Endodermal cell (in vitro differentiated cells): ENCODE data around the gene MIER1. TPM values are rescaled to one million over a fixed set of nuclear protein-coding genes. Genes with fewer than 3 reads are reported as not detected.

Experiments used
- DNase-seq: peaks from one replicate; pipeline ENCODE4 v3.0.0-alpha.2; 2017
- H3K27ac ChIP-seq: 2 replicates; pipeline ENCODE4 v1.5.1; 2013; ENCODE audit warnings: mild to moderate bottlenecking, low read depth, low read length, moderate library complexity
- H3K27me3 ChIP-seq: 2 replicates; pipeline ENCODE4 v1.6.1; 2013; ENCODE audit warnings: mild to moderate bottlenecking, low read length, moderate library complexity; ENCODE audit not compliant: insufficient read depth, control insufficient read depth, poor library complexity, severe bottlenecking
- H3K36me3 ChIP-seq: 2 replicates; pipeline ENCODE4 v1.7.0; 2013; ENCODE audit warnings: mild to moderate bottlenecking, low read length, moderate library complexity; ENCODE audit not compliant: control insufficient read depth, insufficient read depth
- H3K4me1 ChIP-seq: one replicate; pipeline ENCODE4 v1.7.0; 2013; ENCODE audit warnings: low read length; ENCODE audit not compliant: control insufficient read depth, insufficient read depth
- H3K4me3 ChIP-seq: 2 replicates; pipeline ENCODE4 v1.5.1; 2013; ENCODE audit warnings: mild to moderate bottlenecking, low read length, moderate library complexity
- H3K9ac ChIP-seq: 2 replicates; pipeline ENCODE4 v1.6.1; 2013; ENCODE audit warnings: mild to moderate bottlenecking, low read length, moderate library complexity; ENCODE audit not compliant: poor library complexity, severe bottlenecking; ENCODE audit errors: extremely low read depth
- H3K9me3 ChIP-seq: 2 replicates; pipeline ENCODE4 v1.6.1; 2013; ENCODE audit warnings: mild to moderate bottlenecking, low read length, moderate library complexity; ENCODE audit not compliant: control insufficient read depth
- H3K27ac Mint-ChIP-seq: 2 replicates; pipeline ENCODE4 v1.8.0; 2020; ENCODE audit warnings: mixed read lengths
- H3K27me3 Mint-ChIP-seq: 2 replicates; pipeline ENCODE4 v1.8.0; 2021; ENCODE audit warnings: mild to moderate bottlenecking, mixed read lengths; ENCODE audit not compliant: insufficient read depth
- H3K36me3 Mint-ChIP-seq: 2 replicates; pipeline ENCODE4 v1.8.0; 2020; ENCODE audit warnings: low read depth, mixed read lengths
- H3K4me1 Mint-ChIP-seq: 2 replicates; pipeline ENCODE4 v1.8.0; 2020; ENCODE audit warnings: mixed read lengths
- H3K4me3 Mint-ChIP-seq: 2 replicates; pipeline ENCODE4 v1.8.0; 2020; ENCODE audit warnings: mild to moderate bottlenecking, moderate library complexity, mixed read lengths
- H3K9me3 Mint-ChIP-seq: 2 replicates; pipeline ENCODE4 v1.8.0; 2020; ENCODE audit warnings: mild to moderate bottlenecking, mixed read lengths
- WGBS, 2 experiments: methylation state at CpG; one replicate each; pipeline versions ENCODE4 v1.1.5 to v1.1.7; 2013; ENCODE audit warnings: missing lambda C conversion rate in 2 of 2, mixed read lengths in 1 of 2; ENCODE audit not compliant: insufficient coverage in 1 of 2, insufficient read length in 1 of 2; 5-methylcytosine and 5-hydroxymethylcytosine counted together
- long read RNA-seq, 4 experiments: library from polyadenylated mRNA in 2 of 4; library from RNA in 1 of 4; library from capped mRNA in 1 of 4; stranded (forward) in 3 of 4; unstranded in 1 of 4; transcript quantifications; one replicate each; pipeline ENCODE4 v2.0.0, GENCODE V29; 2020 to 2021; ENCODE audit warnings: inconsistent platforms in 1 of 4
- polyA plus RNA-seq, 2 experiments: library from polyadenylated mRNA; stranded (reverse); fragments of 50-300 nt; gene quantifications; one replicate each; pipeline ENCODE4 v1.2.3, GENCODE V29; 2013
- total RNA-seq, 2 donors: library from RNA; stranded (reverse); fragmentation: NEBNext Ultra II Directional in 1 of 2; extraction: Animal tissue kit (Norgen Biotek cat#: 25700) in 1 of 2; gene quantifications; 2 replicates in 1 of 2; 3 replicates in 1 of 2; pipeline ENCODE4 v1.2.1, GENCODE V29; 2021
- TF ChIP-seq, protein P1 (sequence below): fragments of 200-600 bp; sonication (generic); conservative IDR thresholded peaks from 2 replicates; pipeline ENCODE4 v1.5.0; 2021; ENCODE audit warnings: antibody characterized with exemption, mild to moderate bottlenecking

The MIER1 gene
- total RNA-seq = 10 to 100 TPM; 29.1 to 35.4 TPM
- polyA plus RNA-seq (2013, experiment 1 of 2) = 22.0 TPM
- polyA plus RNA-seq (2013, experiment 2 of 2) = 22.8 TPM
- long read RNA-seq, experiment 1, partial matches to known transcripts = 3 of 7 reads
- long read RNA-seq, experiment 1, other reads (novel, unspliced or antisense) = 4 of 7 reads
- long read RNA-seq, experiment 2, full-length matches to known transcripts = 15 of 38 reads
- long read RNA-seq, experiment 2, partial matches to known transcripts = 7 of 38 reads
- long read RNA-seq, experiment 2, other reads (novel, unspliced or antisense) = 16 of 38 reads
- long read RNA-seq, experiment 3, full-length matches to known transcripts = 10 of 25 reads
- long read RNA-seq, experiment 3, partial matches to known transcripts = 4 of 25 reads
- long read RNA-seq, experiment 3, other reads (novel, unspliced or antisense) = 11 of 25 reads
- long read RNA-seq, experiment 4, partial matches to known transcripts = 6 of 19 reads
- long read RNA-seq, experiment 4, other reads (novel, unspliced or antisense) = 9 of 19 reads

DNA sequence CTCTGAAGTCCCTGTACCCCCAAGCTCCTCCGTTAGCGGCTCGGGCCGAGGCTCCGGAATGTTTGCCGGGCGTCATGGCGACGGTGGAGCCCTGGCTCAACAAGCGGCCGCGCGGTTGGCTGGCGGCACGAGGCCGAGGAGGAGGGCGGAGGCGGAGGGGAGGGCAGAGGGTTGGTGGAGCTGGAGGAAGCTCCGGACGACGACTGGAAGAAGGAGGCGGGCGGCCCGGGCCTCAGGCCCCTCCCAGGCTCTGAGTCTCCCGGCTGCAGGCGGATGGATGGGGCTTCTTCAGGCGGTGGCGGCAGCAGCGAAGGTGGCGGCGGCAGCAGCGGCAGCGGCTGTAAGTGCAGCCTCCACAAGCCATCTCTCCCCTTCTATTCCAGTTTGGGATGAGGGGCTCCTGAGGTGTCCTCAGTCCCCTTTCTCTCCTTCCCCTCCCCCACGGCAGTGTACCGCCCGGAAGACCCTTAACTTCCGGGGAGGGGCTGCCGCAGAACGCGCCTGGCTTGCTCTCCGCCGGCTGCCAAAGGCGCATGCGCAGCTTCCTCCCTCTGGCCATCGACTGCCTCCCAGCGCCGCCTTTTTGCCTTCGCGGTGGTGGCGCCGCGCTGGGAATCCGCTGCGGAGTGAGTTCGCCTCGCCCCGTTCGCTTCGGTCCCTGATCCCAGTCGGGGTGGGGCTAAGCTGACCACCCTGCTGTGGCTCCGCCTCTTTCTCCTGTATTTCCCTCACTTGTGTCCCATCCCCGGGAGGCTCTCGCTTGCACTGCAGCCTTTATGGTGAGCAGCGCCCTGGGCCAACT, at the start of gene MIER1, which contains the start of gene DNAI4:
MIER1 (plus strand) TSS at position 235 of the 802 bp plus-strand sequence; CDS start at position 274, 39 bp downstream.
DNAI4 (minus strand) TSS at position 101 of the 802 bp plus-strand sequence; CDS start at position 76, 25 bp downstream.
- no peaks in the 10 kb centered on the region for H3K27me3 ChIP-seq

DNA sequence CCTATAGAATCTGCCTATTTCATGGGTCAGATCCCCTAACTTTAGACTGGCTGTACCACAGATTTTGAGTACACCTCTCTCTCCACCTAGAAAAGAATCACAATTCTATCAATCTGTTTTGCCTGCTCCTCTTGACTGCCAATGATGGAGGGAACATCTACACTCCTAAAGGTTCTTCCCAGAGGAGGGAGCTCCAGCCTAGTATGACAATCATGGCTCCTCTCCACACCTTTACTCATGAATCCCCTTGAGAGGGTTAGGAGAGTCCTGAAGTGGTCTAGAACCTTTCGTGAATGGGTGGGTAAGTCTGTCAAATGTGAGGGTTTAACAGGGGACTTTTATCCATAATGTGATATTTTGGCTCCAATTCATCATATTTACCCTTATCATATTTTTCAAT, 48.1 kb upstream of the MIER1 start:
- H3K9me3 Mint-ChIP-seq = peaks cover 19% of the 10 kb centered on the region
- Histone ChIP-seq H3K9ac (no peak overlapping the region), H3K9me3 (peaks cover 9% of the 10 kb centered on the region), H3K4me1 (no peaks in the 10 kb centered on the region), H3K36me3 (no peaks in the 10 kb centered on the region), H3K27ac (no peak overlapping the region), H3K27me3 (no peaks in the 10 kb centered on the region), H3K4me3 (no peak overlapping the region)
- no peak overlapping the region for H3K4me3 Mint-ChIP-seq
- DNase-seq = no peak
- H3K36me3 Mint-ChIP-seq = no peaks in the 10 kb centered on the region
- no peaks in the 10 kb centered on the region for H3K27me3 Mint-ChIP-seq
- no peaks in the 10 kb centered on the region for H3K4me1 Mint-ChIP-seq
- no CpG with 5 or more reads among the region's 1 CpG for WGBS, 2 experiments
- H3K27ac Mint-ChIP-seq = no peak overlapping the region
- TF ChIP-seq, protein P1, sequence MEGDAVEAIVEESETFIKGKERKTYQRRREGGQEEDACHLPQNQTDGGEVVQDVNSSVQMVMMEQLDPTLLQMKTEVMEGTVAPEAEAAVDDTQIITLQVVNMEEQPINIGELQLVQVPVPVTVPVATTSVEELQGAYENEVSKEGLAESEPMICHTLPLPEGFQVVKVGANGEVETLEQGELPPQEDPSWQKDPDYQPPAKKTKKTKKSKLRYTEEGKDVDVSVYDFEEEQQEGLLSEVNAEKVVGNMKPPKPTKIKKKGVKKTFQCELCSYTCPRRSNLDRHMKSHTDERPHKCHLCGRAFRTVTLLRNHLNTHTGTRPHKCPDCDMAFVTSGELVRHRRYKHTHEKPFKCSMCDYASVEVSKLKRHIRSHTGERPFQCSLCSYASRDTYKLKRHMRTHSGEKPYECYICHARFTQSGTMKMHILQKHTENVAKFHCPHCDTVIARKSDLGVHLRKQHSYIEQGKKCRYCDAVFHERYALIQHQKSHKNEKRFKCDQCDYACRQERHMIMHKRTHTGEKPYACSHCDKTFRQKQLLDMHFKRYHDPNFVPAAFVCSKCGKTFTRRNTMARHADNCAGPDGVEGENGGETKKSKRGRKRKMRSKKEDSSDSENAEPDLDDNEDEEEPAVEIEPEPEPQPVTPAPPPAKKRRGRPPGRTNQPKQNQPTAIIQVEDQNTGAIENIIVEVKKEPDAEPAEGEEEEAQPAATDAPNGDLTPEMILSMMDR = peak; percentile 46

More for the DNA sequence above, at the start of gene MIER1, which contains the start of gene DNAI4:
- Mint-ChIP-seq H3K36me3 (peaks cover 12% of the 10 kb centered on the region), H3K27me3 (no peaks in the 10 kb centered on the region), H3K27ac (peak within 1 kb of the TSS; percentile 96), H3K4me3 (peak within 1 kb of the TSS; percentile 87), H3K4me1 (peaks cover 22% of the 10 kb centered on the region), H3K9me3 (peaks cover 2% of the 10 kb centered on the region)
- H3K36me3 ChIP-seq = peaks cover 14% of the 10 kb centered on the region
- peak; percentile 99 for DNase-seq
- peak within 1 kb of the TSS; percentile 87 for H3K4me3 ChIP-seq
- TF ChIP-seq, protein P1 = peak; percentile 40
- H3K9me3 ChIP-seq = peaks cover 8% of the 10 kb centered on the region
- H3K4me1 ChIP-seq = peaks cover 4% of the 10 kb centered on the region
- H3K27ac ChIP-seq = peak within 1 kb of the TSS; percentile 94
- H3K9ac ChIP-seq = peak within 1 kb of the TSS; percentile 98
- WGBS, 2 experiments = 0% methylated on average over 12 to 63 of the region's 64 CpGs

DNA sequence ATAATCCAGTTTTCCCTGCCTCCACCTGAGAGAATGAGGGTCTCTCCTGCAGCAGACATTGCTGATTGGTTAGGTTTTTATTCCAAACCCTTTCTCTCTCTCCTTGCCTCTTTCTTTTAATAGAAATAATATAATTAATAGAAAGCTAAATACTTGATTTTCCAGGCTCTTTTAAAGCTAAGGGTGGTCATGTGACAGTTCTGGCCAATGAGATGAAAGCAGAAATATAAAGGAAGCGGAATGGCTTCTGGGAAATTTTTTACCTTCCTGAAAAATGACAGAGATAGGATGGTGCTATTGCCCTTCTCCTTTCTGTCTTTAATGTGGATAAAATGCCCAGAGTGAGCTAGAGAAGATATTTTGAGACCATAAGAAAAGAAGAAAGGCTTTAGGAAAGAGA, 35.8 kb upstream of the MIER1 start:
- Mint-ChIP-seq H3K4me1 (no peaks in the 10 kb centered on the region), H3K4me3 (no peak overlapping the region), H3K27me3 (no peaks in the 10 kb centered on the region), H3K9me3 (no peaks in the 10 kb centered on the region), H3K36me3 (no peaks in the 10 kb centered on the region), H3K27ac (no peak overlapping the region)
- Histone ChIP-seq H3K36me3 (no peaks in the 10 kb centered on the region), H3K9ac (no peak overlapping the region), H3K4me3 (no peak overlapping the region), H3K27ac (no peak overlapping the region), H3K9me3 (no peaks in the 10 kb centered on the region), H3K27me3 (no peaks in the 10 kb centered on the region), H3K4me1 (peaks cover 2% of the 10 kb centered on the region)
- TF ChIP-seq, protein P1 = no peak
- WGBS, 2 experiments = 97 to 100% methylated on average over 1 of the region's 1 CpG
- no peak for DNase-seq
